Measurements from ENCODE around the gene TMEM53.

The TMEM53 gene

GRCh38 chr1:44610527-44611148, 63.6 kb downstream of the TMEM53 start:
- Histone ChIP-seq H3K9ac (ENCODE audit: low read depth, low read length) (no peak overlapping the region), H3K9me3 (ENCODE audit: insufficient read depth, low read length, severe bottlenecking) (no peaks in the 10 kb centered on the region), H3K79me2 (ENCODE audit: insufficient read depth, low read length) (no peaks in the 10 kb centered on the region), H3K27ac (ENCODE audit: low read length) (no peak overlapping the region), H4K20me1 (ENCODE audit: insufficient read depth, low read length) (no peaks in the 10 kb centered on the region), H3K4me3 (ENCODE audit: low read depth in 1 of 2, low read length in 2 of 2) (no peak overlapping the region), H2AFZ (ENCODE audit: low read depth, low read length) (no peak overlapping the region), H3K27me3 (ENCODE audit: insufficient read depth, low read length, poor library complexity) (peaks cover 6% of the 10 kb centered on the region), H3K4me1 (ENCODE audit: insufficient read depth, low read length) (no peaks in the 10 kb centered on the region), H3K4me2 (ENCODE audit: insufficient read depth, low read length) (no peak overlapping the region), H3K36me3 (ENCODE audit: insufficient read depth, low read length) (no peaks in the 10 kb centered on the region)
- DNase-seq (no peak), ATAC-seq (ENCODE audit: insufficient read depth, low read depth) (no peak)
- no peak for TF ChIP-seq EZH2 (IDR thresholded peaks at IDR 0.05; ENCODE audit: borderline replicate concordance, low read depth, low read length, severe bottlenecking)
- TF ChIP-seq, protein P1, sequence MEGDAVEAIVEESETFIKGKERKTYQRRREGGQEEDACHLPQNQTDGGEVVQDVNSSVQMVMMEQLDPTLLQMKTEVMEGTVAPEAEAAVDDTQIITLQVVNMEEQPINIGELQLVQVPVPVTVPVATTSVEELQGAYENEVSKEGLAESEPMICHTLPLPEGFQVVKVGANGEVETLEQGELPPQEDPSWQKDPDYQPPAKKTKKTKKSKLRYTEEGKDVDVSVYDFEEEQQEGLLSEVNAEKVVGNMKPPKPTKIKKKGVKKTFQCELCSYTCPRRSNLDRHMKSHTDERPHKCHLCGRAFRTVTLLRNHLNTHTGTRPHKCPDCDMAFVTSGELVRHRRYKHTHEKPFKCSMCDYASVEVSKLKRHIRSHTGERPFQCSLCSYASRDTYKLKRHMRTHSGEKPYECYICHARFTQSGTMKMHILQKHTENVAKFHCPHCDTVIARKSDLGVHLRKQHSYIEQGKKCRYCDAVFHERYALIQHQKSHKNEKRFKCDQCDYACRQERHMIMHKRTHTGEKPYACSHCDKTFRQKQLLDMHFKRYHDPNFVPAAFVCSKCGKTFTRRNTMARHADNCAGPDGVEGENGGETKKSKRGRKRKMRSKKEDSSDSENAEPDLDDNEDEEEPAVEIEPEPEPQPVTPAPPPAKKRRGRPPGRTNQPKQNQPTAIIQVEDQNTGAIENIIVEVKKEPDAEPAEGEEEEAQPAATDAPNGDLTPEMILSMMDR (IDR thresholded peaks at IDR 0.05; ENCODE audit: borderline replicate concordance, extremely low read depth, low read length, poor library complexity, severe bottlenecking) = no peak

DNA sequence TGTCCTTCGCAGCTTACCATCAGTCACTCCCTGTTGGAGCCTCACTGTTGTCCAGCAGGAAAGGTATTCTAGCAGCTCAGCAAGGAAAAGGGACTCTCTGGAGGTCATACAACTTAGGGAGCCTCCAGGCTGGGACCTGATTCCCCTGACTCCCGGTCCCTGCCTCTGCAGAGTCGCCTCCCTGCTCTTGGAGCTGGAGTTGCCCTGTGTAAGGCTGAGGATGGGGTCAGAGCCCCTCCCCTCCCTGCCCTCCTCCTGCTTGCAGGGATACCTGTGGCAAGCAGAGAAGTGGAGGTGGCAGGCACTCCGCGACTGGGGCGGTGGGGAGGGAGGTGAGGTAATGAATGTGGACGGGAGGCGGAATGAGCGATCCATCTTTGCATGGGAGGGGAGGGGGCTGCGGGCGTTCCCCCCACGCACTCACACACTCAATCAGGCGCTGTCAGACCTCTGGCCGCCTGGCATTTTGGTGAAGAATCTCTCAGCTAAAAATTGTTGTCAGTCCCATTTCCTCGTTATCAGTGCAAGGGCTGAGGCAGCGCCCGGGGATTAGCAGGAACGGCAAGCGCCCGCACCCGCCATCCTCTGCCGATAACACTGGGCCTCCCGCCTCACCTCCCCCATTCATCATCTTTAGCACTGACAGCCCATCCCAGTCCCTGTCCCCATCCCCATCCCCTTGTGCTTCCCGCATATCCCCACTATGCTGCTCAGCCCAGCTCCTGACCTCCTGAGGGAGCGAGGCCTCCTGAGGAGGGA, 64.3 kb downstream of the TMEM53 start:
- H3K79me2 ChIP-seq (ENCODE audit: insufficient read depth, low read length) = no peaks in the 10 kb centered on the region
- H3K4me3 ChIP-seq (ENCODE audit: low read depth in 1 of 2, low read length in 2 of 2) = no peak overlapping the region
- no peak overlapping the region for H3K4me2 ChIP-seq (ENCODE audit: insufficient read depth, low read length)
- no peaks in the 10 kb centered on the region for H3K4me1 ChIP-seq (ENCODE audit: insufficient read depth, low read length)
- ATAC-seq (ENCODE audit: insufficient read depth, low read depth) (no peak), DNase-seq (no peak)
- no peaks in the 10 kb centered on the region for H3K36me3 ChIP-seq (ENCODE audit: insufficient read depth, low read length)
- TF ChIP-seq, protein P1 (IDR thresholded peaks at IDR 0.05; ENCODE audit: borderline replicate concordance, extremely low read depth, low read length, poor library complexity, severe bottlenecking) = no peak
- no peak for TF ChIP-seq EZH2 (IDR thresholded peaks at IDR 0.05; ENCODE audit: borderline replicate concordance, low read depth, low read length, severe bottlenecking)
- H4K20me1 ChIP-seq (ENCODE audit: insufficient read depth, low read length) = no peaks in the 10 kb centered on the region
- H3K9me3 ChIP-seq (ENCODE audit: insufficient read depth, low read length, severe bottlenecking) = no peaks in the 10 kb centered on the region
- H3K27me3 ChIP-seq (ENCODE audit: insufficient read depth, low read length, poor library complexity) = peaks cover 6% of the 10 kb centered on the region
- no peak overlapping the region for H3K9ac ChIP-seq (ENCODE audit: low read depth, low read length)
- H2AFZ ChIP-seq (ENCODE audit: low read depth, low read length) = no peak overlapping the region
- H3K27ac ChIP-seq (ENCODE audit: low read length) = no peak overlapping the region

DNA sequence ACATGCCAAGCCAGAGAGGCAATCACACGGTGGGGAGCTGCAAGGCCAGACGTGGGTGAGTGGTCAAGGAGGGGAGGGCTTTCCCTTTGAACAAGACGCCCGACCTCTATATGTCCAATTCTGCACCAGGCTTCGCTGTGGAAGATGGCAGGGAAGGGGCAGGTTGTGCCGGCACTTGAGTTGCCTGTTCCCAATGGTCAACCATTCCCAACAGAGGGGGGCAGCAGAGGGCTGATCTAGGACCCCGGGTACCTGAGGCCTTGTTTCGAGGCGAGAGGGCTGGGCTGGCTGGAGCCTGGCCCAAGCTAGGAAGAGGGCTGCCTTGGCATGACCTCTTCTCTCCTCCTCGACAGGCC, 64.9 kb downstream of the TMEM53 start:
- no peak overlapping the region for H3K4me3 ChIP-seq (ENCODE audit: low read depth in 1 of 2, low read length in 2 of 2)
- H3K4me2 ChIP-seq (ENCODE audit: insufficient read depth, low read length) = no peak overlapping the region
- DNase-seq (peak; percentile 24), ATAC-seq (ENCODE audit: insufficient read depth, low read depth) (no peak)
- H3K27me3 ChIP-seq (ENCODE audit: insufficient read depth, low read length, poor library complexity) = peaks cover 6% of the 10 kb centered on the region
- TF ChIP-seq EZH2 (IDR thresholded peaks at IDR 0.05; ENCODE audit: borderline replicate concordance, low read depth, low read length, severe bottlenecking) = no peak
- TF ChIP-seq, protein P1 (IDR thresholded peaks at IDR 0.05; ENCODE audit: borderline replicate concordance, extremely low read depth, low read length, poor library complexity, severe bottlenecking) = peak; percentile 56
- no peak overlapping the region for H2AFZ ChIP-seq (ENCODE audit: low read depth, low read length)
- H3K36me3 ChIP-seq (ENCODE audit: insufficient read depth, low read length) = no peaks in the 10 kb centered on the region
- H3K9ac ChIP-seq (ENCODE audit: low read depth, low read length) = no peak overlapping the region
- H3K27ac ChIP-seq (ENCODE audit: low read length) = no peak overlapping the region
- no peaks in the 10 kb centered on the region for H3K79me2 ChIP-seq (ENCODE audit: insufficient read depth, low read length)
- H3K9me3 ChIP-seq (ENCODE audit: insufficient read depth, low read length, severe bottlenecking) = no peaks in the 10 kb centered on the region
- H3K4me1 ChIP-seq (ENCODE audit: insufficient read depth, low read length) = no peaks in the 10 kb centered on the region
- H4K20me1 ChIP-seq (ENCODE audit: insufficient read depth, low read length) = no peaks in the 10 kb centered on the region

Data from DND-41 (cell line).